Epidermal melanocyte (primary cell): ENCODE measurements around the gene EXOC3L2.
"Not testable (repeated sequence)": the region's sequence is repeated elsewhere in the genome, so short reads cannot be mapped to it uniquely, and the experiment has no call there.

ENCODE experiments used
- DNase-seq: peaks from one replicate; pipeline ENCODE4 v3.0.0; 2011; ENCODE audit warnings: low spot score; ENCODE audit not compliant: insufficient read length

The EXOC3L2 gene

DNA sequence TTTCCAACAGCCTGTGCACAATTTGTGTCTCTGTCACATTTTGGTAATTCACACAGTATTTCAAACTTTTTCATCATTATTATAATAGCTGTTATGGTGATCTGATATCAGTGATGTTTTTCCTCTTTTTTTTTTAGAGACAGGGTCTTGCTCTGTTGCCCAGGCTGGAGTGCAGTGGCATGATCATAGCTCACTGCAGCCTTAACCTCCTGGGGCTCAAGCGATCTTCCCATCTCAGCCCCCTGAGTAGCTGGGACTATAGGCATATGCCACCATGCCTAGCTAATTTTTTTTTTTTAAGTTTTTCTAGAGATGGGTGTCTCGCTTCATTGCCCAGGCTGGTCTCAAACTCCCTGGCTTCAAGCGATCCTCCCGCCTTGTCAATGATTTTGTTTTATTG lies 11.6 kb upstream of the EXOC3L2 start:
- DNase-seq = no peak

DNA sequence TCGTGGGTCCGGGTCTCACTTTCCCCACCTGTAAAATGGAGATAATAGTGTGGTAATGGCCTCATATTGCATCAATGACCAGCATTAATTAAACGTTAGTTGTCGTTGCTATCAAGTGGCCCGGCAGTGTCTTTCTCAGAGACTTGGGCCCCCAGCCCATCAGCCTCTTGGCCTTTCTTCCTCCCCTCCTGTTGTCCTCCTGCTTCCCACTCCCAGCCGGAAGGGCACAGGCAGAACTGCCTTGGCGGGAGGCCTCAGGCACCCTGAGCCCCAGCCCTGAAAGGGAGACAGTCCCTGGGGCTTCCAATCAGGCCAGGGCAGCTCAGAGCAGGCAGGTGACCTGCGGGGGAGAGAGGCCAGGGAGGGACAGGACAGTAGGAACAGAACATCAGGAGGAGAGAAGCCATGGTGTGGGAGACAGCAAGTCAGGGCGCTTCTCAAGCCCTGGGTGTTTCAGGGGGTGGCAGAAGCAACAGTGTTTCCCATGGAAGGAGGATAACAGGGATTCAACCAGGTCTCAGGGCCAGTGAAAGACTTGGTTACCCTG lies 10.5 kb upstream of the EXOC3L2 start:
- no peak for DNase-seq

DNA sequence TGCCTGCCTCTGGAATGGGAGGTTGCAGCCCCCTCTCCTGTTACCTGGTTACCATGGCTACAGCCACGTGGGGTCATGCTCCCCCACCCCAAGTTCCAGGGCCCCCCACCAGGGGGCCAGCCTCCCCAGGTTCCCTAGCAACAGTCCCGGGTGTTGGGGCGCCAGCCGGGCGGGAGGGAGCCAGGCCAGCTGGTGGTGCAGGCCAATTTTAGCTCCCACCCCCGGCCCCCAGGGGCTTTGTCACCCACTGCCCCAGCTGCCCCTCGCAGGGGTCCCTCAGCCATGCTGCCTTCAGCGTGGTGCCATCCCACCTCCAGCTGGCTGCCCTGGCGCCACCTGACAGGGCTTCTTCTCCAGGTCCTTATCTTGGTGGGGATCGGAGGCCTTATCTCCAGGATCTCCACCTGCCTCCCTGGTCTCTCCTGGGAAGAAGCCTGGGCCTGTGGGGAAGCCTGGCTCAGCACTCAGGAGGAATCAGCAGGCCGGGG lies 8.9 kb upstream of the EXOC3L2 start:
- peak; percentile 16 for DNase-seq

DNA sequence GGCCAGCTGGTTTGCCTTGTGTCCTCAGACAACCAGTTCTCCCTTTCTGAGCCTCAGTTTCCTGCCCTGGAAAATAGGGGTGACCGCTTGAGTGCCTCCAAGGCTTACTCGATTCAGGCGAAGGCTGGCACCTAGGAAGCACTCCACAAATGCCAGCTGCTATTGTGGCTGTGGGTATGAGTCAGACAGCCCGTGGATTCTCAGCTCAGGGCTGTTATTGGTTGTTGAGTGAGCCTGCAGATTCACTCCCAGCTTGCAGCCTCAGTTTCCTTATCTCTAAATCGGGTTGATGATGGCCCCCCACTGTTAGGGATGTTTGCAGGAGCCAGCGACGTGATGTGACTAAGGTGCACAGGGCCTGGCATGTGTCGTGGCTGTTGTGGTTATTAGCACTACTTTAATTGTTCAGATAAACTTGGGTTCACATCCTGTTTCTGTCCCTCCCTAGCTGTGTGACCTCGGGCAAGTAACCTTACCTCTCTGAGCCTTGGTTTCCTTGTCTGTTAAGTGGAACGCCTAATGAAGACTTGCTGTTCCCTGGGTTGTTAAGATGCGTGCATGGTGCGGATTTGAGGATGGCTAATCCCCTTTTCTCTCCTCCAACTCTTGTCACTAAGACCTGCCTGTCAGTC lies 8.3 kb upstream of the EXOC3L2 start:
- DNase-seq = peak; percentile 29

DNA sequence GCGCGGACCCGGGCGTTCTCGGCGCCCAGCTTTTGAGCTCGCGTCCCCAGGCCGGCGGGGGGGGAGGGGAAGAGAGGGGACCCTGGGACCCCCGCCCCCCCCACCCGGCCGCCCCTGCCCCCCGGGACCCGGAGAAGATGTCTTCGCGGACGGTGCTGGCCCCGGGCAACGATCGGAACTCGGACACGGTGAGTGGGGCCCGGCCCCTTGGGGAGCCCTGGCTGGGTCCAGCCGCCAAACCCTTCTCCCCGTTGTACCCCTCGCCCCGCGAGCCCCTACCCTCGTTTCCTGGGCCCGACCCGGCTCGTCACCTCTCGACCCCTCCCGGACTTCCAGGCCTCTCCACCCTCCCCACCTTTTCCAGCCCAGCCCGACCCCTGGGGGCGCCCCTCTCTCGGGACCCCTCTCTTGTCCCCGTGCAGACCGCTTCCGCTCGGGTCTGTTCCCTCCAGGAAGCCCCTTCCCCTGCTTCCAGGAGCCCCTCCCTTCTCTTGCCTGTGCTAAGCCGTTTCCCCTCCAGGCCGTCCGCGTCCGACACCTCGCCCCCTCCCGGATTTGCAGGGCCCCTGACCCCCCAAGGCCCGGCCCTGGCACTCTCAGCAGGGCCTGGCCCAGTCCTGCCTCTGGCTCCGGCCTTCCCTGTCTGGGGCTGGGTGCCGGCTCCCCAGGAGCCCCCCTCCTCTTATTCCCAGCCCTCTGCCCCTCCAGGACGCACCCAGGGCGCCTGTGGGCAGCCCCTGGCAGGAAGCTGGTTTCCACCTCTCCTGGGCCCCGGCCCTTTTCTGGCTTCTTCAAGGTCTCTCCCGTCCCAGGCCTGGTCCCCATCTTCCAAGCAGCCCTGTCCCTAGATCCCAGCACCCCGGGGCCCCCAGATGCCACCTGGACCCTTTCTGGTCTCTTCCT lies 6.5 kb upstream of the EXOC3L2 start:
- DNase-seq = peak; percentile 19

DNA sequence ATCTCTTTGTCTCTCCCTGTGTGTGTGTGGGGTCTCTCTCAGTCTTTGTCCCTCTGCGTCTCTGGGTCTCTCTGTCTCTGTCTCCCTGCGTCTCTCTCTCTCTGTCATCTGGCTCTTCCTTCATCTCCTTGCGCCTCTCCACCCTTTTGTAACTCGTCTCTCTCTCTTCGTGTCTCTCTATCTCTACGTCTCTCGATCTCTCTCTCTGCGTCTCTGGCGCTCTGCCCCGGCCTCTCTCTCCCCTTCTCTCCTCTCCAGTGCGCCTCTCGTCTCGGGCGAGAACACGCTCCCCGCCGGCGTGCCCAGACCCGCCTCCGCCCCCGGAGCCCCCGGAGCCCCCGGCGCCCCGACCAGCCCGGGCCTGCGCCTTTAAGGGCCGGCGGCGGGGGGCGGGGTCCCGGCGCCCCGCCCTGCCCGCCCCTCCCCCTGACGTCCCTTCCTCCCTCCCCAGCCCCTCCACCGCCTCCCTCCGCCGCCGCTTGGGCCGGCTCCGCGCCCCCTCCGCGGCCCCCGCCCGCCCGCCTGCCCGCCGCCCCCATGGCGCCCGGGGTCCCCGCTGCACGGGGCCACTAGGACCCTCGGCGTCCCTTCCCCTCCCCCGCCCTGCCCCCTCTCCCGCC lies 5.7 kb upstream of the EXOC3L2 start, which contains the start of gene MARK4:
Gene MARK4 (plus strand): TSS at position 440 of the 620 bp plus-strand sequence. CDS start 318 bp downstream, outside the sequence.
- DNase-seq = peak; percentile 86

DNA sequence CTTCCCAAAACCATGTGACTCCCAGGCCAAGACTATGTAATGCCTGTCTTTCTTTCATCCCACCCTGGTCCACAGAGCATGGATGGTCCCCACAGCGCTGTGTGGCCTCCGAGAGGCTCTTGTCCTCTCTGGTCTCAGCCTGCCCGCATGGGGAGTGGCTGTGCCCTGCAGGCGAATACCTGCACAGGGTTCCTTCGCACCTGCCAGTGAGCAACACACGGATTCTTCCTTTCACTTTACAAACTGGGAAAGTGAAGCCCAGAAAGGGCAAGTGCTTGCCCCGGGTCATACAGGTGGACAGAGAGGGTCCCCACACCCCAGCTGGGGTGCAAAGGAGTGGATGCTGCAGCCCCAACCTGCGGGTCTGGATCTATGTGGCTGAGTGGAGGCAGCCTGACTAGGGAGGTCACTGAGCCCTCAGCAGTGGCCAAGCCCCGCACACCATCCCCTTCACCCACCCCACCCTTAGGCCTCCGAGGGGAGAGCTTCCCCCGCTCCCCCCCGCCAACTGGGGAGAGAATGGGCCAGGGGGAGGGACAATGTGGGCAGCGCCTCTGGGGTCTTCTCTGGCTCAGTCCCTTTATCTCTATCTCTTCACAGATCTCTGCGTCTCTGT lies 5.1 kb upstream of the EXOC3L2 start:
- no peak for DNase-seq

DNA sequence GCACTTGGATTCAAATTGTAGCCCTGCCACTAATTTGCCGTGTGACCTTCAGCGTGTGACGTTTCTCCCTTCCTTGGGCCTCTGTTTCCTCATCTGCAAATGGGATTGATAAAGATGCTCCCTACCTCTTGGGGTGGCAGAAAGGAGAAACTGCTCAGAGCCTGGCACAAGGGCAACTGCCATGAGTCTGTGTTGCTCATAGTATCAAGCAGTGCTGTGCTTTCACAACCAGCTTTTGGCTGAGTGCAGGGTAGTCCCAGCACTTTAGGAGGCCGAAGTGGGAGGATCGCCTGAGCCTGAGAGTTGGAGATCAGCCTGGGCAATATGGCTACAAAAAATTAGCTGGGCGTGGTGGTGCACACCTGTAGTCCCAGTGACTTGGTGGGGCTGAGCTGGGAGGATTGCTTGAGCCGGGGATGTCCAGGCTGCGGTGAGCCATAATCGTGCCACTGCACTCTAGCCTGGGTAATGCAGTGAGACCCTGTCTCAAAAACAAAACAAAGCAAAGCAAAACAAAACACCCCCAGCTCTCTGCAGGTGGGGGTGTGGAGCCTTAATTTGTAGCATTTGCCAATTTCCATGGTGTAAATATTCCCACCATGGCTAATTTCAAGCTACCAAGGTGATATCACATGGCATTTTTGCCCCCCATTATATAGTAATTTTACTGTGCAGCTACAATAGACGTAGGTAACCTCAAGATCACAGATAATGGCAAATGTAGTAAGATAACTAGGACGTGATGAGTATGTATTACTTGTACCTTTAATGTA lies 4.2 kb upstream of the EXOC3L2 start:
- DNase-seq = no peak

DNA sequence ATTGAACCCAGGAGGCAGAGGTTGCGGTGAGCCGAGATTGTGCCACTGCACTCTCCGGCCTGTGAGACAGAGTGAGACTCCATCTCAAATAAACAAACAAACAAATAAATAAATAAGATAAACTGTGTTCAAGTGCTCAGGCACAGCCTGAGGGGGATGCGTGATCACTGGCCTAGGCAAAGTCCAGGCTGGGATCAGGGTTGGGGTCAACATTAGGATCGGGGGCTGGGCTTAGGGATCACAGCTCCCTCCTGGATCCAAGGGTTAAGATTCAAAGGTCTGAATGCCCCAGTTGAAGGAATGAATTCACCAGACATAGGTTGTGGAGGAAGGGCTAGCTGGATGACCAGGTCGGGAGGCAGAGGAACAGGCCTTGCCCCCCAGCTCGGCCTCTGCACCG lies 1.9 kb upstream of the EXOC3L2 start:
- DNase-seq = no peak

DNA sequence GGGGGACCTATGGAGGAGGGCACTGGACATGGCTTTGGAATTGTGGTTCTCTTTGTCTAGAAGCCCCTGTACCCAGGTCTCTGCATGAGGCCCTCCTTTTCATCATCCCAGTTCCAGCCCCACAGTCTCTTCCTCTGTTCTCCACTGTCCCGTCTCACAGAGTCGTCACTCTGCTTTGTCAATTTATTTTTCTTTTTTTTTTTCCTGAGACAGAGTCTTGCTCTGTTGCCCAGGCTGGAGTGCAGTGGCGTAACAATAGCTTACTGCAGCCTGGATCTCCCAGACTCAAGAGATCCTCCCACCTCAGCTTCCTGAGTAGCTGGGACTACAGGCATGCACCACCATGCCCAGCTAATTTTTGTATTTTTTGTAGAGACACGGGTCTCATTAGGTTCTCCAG lies 619 bp upstream of the EXOC3L2 start:
- DNase-seq = no peak

DNA sequence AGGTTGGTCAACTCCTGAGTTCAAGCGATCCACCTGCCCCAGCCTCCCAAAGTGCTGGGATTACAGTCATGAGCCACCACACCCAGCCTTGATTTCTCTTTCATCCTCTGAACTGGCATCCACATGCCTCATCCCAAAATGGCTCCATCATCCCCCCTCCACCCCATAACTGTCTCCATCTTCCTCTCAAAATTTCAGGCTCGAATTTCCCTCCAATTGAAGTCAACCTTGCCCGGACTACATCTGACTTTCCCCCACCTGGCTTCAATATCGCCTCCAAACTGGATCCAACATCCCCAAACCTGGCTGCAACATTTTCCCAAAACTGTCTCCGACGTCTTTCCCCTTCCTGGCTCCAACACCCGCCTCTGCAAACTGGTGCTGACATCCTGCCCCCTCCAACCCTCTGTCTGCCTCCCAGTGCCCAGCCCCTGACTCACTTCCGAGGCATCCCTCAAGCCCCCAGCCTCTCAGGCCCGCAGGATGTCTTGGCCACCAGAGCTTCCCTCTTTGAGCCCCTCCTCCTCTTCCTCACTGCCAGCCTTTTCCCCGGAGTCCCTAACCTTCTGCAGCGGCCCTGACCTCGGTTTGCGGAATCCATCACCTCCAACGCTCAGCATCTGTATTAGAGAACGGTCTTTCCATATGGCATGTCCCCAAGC lies 943 bp downstream of the EXOC3L2 start:
- DNase-seq = no peak

DNA sequence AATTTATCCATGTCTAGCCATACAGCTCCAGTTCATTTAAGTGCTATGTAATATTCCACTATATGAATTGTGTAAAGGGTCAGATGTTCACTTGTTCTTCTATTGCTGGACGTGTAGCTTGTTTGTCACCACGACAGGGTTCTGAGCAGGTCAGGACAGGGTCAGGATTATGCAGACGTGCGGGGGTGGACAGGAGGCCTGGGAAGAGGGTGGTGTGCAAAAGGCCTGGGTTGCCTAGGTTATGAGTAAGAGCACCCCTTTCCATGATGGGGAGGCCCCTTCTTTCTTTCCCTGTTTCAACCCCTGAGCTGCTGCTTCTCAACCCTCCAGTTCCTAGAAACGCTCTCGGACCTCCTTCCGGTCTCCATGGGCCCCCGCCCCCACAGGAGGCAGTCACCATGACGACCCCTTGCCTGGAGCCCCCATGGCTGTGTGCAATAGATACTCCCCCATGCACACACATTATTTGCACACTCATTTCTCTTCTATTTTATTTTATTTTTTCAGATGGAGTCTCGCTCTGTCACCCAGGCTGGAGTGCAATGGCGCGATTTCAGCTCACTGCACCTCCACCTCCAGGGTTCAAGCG lies 2.0 kb downstream of the EXOC3L2 start:
- DNase-seq = no peak

DNA sequence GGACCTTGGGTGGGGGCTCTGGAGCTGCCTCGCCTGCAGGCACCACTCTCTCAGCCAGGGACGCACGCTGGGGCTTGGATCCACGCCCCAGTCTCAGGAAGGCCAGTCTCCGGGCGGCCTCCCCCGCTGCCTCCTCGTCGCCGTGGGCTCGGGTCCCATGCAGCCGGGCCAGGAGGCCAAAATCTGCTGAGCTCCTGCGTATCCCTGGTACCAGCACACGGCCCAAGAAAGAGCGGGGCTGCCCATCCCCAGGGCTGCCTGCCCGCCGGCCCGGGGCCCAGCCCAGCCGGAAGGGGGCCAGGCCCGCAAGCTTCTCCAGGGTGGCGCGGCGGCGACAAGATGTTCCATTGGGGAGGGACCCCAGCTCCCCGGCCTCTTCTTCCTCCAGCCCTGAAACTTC lies 6.7 kb downstream of the EXOC3L2 start:
- DNase-seq = no peak

DNA sequence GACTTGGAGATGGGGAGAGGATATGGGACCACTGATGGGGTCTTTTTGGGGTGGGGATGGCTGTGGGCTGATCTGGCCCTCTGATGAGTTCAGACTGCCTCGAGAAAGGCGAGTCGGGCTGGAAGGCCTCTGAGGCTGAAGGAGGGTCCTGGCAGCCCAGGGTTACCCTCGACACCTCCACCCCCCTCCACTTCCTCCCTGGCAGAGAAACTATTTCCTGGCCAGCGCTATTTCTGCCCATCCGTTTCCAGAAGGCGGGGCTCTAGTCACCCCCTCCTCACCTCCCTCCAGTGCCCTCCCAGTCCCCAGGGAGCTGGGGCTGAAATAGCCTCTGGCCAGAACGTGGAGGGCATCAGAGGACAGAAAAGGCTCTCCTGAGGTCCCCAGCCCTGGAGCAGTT lies 9.7 kb downstream of the EXOC3L2 start:
- DNase-seq = no peak

DNA sequence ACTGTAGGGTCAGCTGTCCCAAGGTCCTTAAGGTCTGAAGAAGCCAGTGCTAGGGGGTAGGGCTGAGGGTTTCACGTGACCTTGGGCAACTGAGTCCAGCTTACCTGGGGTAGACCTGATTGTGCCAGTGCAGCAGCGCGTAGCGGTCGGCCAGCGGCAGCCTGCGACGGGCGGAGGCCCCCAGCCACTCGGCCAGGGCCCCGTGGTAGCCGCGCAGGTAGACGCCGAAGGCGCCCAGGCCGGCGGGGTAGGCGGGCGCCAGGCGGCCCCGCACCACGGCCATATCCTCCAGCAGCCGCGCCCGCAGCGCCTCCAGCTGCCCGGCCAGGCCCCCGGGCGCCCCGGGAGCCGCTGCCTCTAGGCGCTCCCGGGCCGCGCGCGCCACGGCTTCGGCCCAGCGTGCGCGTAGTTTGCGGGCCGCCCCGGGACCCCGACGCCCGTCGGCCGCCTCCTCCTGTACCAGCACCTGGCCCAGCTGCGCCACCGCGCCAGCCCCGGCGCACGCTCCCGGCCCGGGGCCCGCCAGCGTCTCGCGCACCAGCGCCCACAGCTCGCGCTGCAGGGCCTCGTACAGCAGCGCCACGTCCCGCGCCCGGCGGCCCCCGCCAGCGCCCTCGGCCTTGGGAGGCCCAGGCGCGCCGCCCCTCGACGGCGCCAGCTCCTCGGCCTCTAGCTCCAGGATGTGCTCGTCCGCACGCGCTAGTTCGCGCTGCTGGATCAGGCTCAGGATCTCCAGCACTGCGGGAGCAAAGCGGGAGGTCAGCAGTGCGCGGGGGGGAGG lies 10.9 kb downstream of the EXOC3L2 start:
- no peak for DNase-seq

DNA sequence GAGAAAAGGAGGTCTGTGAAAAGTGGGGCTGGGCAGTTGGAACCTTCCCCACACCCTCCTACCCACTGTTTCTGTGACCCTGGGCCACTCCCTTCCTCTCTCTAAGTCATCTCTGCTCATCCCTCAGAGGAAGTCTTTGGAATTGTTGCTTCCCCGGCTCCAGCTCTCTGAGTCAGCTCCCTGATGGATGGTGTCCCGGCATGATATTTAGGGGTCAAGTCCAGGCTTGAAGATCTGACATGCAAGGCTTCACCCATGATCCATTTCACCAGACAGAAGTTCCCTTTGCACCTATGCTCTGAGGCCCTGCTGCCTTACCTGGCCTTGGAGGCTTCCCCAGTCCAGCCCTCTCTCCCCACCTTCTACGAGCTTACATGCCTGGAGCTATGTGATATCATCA lies 13.3 kb downstream of the EXOC3L2 start:
- DNase-seq = no peak

DNA sequence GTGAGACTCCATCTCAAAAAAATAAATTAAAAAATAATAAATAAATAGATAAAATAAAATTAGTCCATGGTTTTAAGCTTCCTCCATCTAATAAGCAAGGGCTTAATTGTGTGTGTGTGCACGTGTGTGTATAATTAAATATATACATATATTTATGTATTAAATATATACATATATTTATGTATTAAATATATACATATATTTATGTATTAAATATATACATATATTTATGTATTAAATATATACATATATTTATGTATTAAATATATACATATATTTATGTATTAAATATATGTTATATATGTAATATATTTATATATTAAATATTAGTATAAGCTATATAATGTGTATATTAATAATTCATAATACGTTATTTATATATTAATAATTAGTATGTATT lies 16.2 kb downstream of the EXOC3L2 start:
- not testable (repeated sequence) for DNase-seq

DNA sequence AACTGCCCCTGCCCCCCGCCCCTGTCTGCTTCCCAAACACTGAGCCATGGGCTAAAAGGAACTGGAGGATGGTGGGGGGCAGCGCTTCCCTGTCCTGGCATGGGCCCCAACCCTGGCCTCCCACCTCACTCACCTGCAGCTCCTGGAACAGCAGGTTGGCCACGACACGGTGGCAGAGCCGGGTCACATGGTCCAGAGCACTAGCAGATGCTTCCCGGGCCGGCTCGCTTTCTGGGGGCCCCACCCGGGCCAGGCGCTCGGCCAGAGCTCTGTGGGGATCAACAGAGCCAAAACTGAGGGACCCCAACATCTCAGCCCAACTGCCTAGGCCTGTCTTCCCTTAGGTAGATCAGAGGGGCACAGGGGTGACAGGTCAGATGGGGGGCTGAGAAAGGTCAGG lies 20.6 kb downstream of the EXOC3L2 start:
- DNase-seq = no peak

DNA sequence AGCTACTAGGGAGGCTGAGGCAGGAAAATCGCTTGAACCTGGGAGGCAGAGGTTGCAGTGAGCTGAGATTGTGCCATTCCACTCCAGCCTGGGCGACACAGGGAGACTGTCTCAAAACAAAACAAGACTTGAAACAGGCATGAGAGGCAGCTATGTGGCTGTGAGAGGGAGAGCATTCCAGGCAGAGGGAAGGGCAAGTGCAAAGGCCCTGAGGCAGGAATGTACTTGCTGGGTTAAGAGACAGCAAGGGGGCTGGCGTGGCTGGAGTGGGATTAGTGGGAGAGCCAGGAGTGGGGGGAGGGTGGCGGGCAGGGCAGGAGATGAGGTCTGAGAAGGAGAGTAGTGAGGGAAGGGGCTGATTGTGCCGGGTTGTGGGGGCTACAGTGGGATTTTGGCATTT lies 21.3 kb downstream of the EXOC3L2 start:
- no peak for DNase-seq
